ENCODE results near the gene ADAM19.
"Not testable (repeated sequence)": the region's sequence is repeated elsewhere in the genome, so short reads cannot be mapped to it uniquely, and the experiment has no call there.

The ADAM19 gene

GRCh38 chr5:157494178-157494832 is 81.3 kb downstream of the ADAM19 start:
- no peaks in the 10 kb centered on the region for H3K4me1 ChIP-seq (ENCODE audit: insufficient read depth, low read length)
- no peak overlapping the region for H3K9ac ChIP-seq (ENCODE audit: low read depth, low read length)
- H3K36me3 ChIP-seq (ENCODE audit: insufficient read depth, low read length) = peaks cover 4% of the 10 kb centered on the region
- no peaks in the 10 kb centered on the region for H3K9me3 ChIP-seq (ENCODE audit: control insufficient read depth, insufficient read depth, low read length)

- H3K9me3 ChIP-seq (ENCODE audit: control insufficient read depth, insufficient read depth, low read length) = no peaks in the 10 kb centered on the region
- no peak overlapping the region for H3K9ac ChIP-seq (ENCODE audit: low read depth, low read length)
- no peaks in the 10 kb centered on the region for H3K4me1 ChIP-seq (ENCODE audit: insufficient read depth, low read length)
- H3K36me3 ChIP-seq (ENCODE audit: insufficient read depth, low read length) = peaks cover 4% of the 10 kb centered on the region
These were observed 82.7 kb downstream of the ADAM19 start for GRCh38 chr5:157492886-157493285.

GRCh38 chr5:157491471-157491995 is 84.0 kb downstream of the ADAM19 start:
- no peak overlapping the region for H3K9ac ChIP-seq (ENCODE audit: low read depth, low read length)
- peaks cover 4% of the 10 kb centered on the region for H3K36me3 ChIP-seq (ENCODE audit: insufficient read depth, low read length)
- no peaks in the 10 kb centered on the region for H3K4me1 ChIP-seq (ENCODE audit: insufficient read depth, low read length)
- H3K9me3 ChIP-seq (ENCODE audit: control insufficient read depth, insufficient read depth, low read length) = no peaks in the 10 kb centered on the region

GRCh38 chr5:157487358-157487757 is 88.2 kb downstream of the ADAM19 start:
- no peaks in the 10 kb centered on the region for H3K4me1 ChIP-seq (ENCODE audit: insufficient read depth, low read length)
- peaks cover 4% of the 10 kb centered on the region for H3K36me3 ChIP-seq (ENCODE audit: insufficient read depth, low read length)
- H3K9ac ChIP-seq (ENCODE audit: low read depth, low read length) = no peak overlapping the region
- H3K9me3 ChIP-seq (ENCODE audit: control insufficient read depth, insufficient read depth, low read length) = no peaks in the 10 kb centered on the region

- Histone ChIP-seq H3K36me3 (ENCODE audit: insufficient read depth, low read length) (peaks cover 4% of the 10 kb centered on the region), H3K4me1 (ENCODE audit: insufficient read depth, low read length) (no peaks in the 10 kb centered on the region), H3K9me3 (ENCODE audit: control insufficient read depth, insufficient read depth, low read length) (no peaks in the 10 kb centered on the region), H3K9ac (ENCODE audit: low read depth, low read length) (no peak overlapping the region)
These were observed 88.7 kb downstream of the ADAM19 start for GRCh38 chr5:157486861-157487260.

- H3K4me1 ChIP-seq (ENCODE audit: insufficient read depth, low read length) = no peaks in the 10 kb centered on the region
- peaks cover 4% of the 10 kb centered on the region for H3K36me3 ChIP-seq (ENCODE audit: insufficient read depth, low read length)
- H3K9me3 ChIP-seq (ENCODE audit: control insufficient read depth, insufficient read depth, low read length) = no peaks in the 10 kb centered on the region
- no peak overlapping the region for H3K9ac ChIP-seq (ENCODE audit: low read depth, low read length)
These were observed 89.3 kb downstream of the ADAM19 start for GRCh38 chr5:157486221-157486681.

- Histone ChIP-seq H3K4me1 (ENCODE audit: insufficient read depth, low read length) (no peaks in the 10 kb centered on the region), H3K9ac (ENCODE audit: low read depth, low read length) (no peak overlapping the region), H3K9me3 (ENCODE audit: control insufficient read depth, insufficient read depth, low read length) (no peaks in the 10 kb centered on the region), H3K36me3 (ENCODE audit: insufficient read depth, low read length) (peaks cover 4% of the 10 kb centered on the region; the same call in 1 of the 2 replicates)
These were observed 89.8 kb downstream of the ADAM19 start for GRCh38 chr5:157485811-157486210.

GRCh38 chr5:157485340-157485739 is 90.2 kb downstream of the ADAM19 start:
- Histone ChIP-seq H3K4me1 (ENCODE audit: insufficient read depth, low read length) (no peaks in the 10 kb centered on the region), H3K36me3 (ENCODE audit: insufficient read depth, low read length) (peaks cover 3% of the 10 kb centered on the region; the same call in 1 of the 2 replicates), H3K9ac (ENCODE audit: low read depth, low read length) (no peak overlapping the region), H3K9me3 (ENCODE audit: control insufficient read depth, insufficient read depth, low read length) (no peaks in the 10 kb centered on the region)

- Histone ChIP-seq H3K36me3 (ENCODE audit: insufficient read depth, low read length) (no peaks in the 10 kb centered on the region), H3K4me1 (ENCODE audit: insufficient read depth, low read length) (peaks cover 3% of the 10 kb centered on the region), H3K9me3 (ENCODE audit: control insufficient read depth, insufficient read depth, low read length) (no peaks in the 10 kb centered on the region), H3K9ac (ENCODE audit: low read depth, low read length) (no peak overlapping the region)
These were observed 90.8 kb downstream of the ADAM19 start for GRCh38 chr5:157484768-157485167.

GRCh38 chr5:157482702-157483101 is 92.9 kb downstream of the ADAM19 start:
- peaks cover 22% of the 10 kb centered on the region for H3K4me1 ChIP-seq (ENCODE audit: insufficient read depth, low read length)
- H3K9me3 ChIP-seq (ENCODE audit: control insufficient read depth, insufficient read depth, low read length); H3K36me3 ChIP-seq (ENCODE audit: insufficient read depth, low read length); H3K9ac ChIP-seq (ENCODE audit: low read depth, low read length): not testable (repeated sequence)

- Histone ChIP-seq H3K4me1 (ENCODE audit: insufficient read depth, low read length) (peaks cover 22% of the 10 kb centered on the region), H3K36me3 (ENCODE audit: insufficient read depth, low read length) (no peaks in the 10 kb centered on the region), H3K9ac (ENCODE audit: low read depth, low read length) (no peak overlapping the region), H3K9me3 (ENCODE audit: control insufficient read depth, insufficient read depth, low read length) (no peaks in the 10 kb centered on the region)
These were observed 93.9 kb downstream of the ADAM19 start for GRCh38 chr5:157481666-157482065.

- Histone ChIP-seq H3K4me1 (ENCODE audit: insufficient read depth, low read length) (peaks cover 22% of the 10 kb centered on the region), H3K9me3 (ENCODE audit: control insufficient read depth, insufficient read depth, low read length) (no peaks in the 10 kb centered on the region)
These were observed 94.3 kb downstream of the ADAM19 start for GRCh38 chr5:157481265-157481664.

GRCh38 chr5:157479612-157480510 is 95.7 kb downstream of the ADAM19 start:
- Histone ChIP-seq H3K9me3 (ENCODE audit: control insufficient read depth, insufficient read depth, low read length) (no peaks in the 10 kb centered on the region), H3K9ac (ENCODE audit: low read depth, low read length) (no peak overlapping the region), H3K36me3 (ENCODE audit: insufficient read depth, low read length) (no peaks in the 10 kb centered on the region), H3K4me1 (ENCODE audit: insufficient read depth, low read length) (peaks cover 22% of the 10 kb centered on the region)

More at GRCh38 chr5:157481265-157481664, 94.3 kb downstream of the ADAM19 start:
- no peaks in the 10 kb centered on the region for H3K36me3 ChIP-seq (ENCODE audit: insufficient read depth, low read length)
- no peak overlapping the region for H3K9ac ChIP-seq (ENCODE audit: low read depth, low read length)

GRCh38 chr5:157479166-157479565 is 96.4 kb downstream of the ADAM19 start:
- Histone ChIP-seq H3K4me1 (ENCODE audit: insufficient read depth, low read length) (peaks cover 22% of the 10 kb centered on the region), H3K9ac (ENCODE audit: low read depth, low read length) (no peak overlapping the region), H3K9me3 (ENCODE audit: control insufficient read depth, insufficient read depth, low read length) (no peaks in the 10 kb centered on the region), H3K36me3 (ENCODE audit: insufficient read depth, low read length) (no peaks in the 10 kb centered on the region)

Data from ES-I3 (cell line).